GM23338 (cell line): ENCODE results near the gene CDC6. TPM values are rescaled to one million over a fixed set of nuclear protein-coding genes. Genes with fewer than 3 reads are reported as not detected.

Experiments used
- ATAC-seq: fragments of 200-7000 bp; cut with Tn5 transposase; 3 replicates; pipeline ENCODE4 v1.9.1; 2020
- DNase-seq: peaks from one replicate; pipeline ENCODE4 v3.0.0-alpha.2; 2015; ENCODE audit warnings: low spot score
- H2AFZ ChIP-seq: fragments of 200-600 bp; sonication (generic); 2 replicates; pipeline ENCODE4 v1.8.0; 2016; ENCODE audit warnings: antibody characterized with exemption, mild to moderate bottlenecking, moderate library complexity
- H3F3A ChIP-seq: fragments of 200-600 bp; sonication (generic); replicated peaks from 2 replicates; pipeline ENCODE4 v1.8.0; 2017; ENCODE audit warnings: antibody characterized with exemption, mixed run types, low read depth
- H3K27ac ChIP-seq: fragments of 200-600 bp; sonication (generic); 2 replicates; pipeline ENCODE4 v1.6.1; 2016; ENCODE audit warnings: low read depth
- H3K27me3 ChIP-seq: fragments of 200-600 bp; sonication (generic); 2 replicates; pipeline ENCODE4 v1.8.0; 2016; ENCODE audit warnings: mild to moderate bottlenecking, mixed run types, moderate library complexity; ENCODE audit not compliant: insufficient read depth
- H3K36me3 ChIP-seq: fragments of 200-600 bp; sonication (generic); 2 replicates; pipeline ENCODE4 v1.8.0; 2016; ENCODE audit warnings: mild to moderate bottlenecking; ENCODE audit not compliant: insufficient read depth
- H3K4me1 ChIP-seq: fragments of 200-600 bp; sonication (generic); 2 replicates; pipeline ENCODE4 v1.8.0; 2016; ENCODE audit warnings: mild to moderate bottlenecking, moderate library complexity; ENCODE audit not compliant: insufficient read depth
- H3K4me2 ChIP-seq: fragments of 200-600 bp; sonication (generic); 2 replicates; pipeline ENCODE4 v1.7.1; 2017; ENCODE audit warnings: mixed run types
- H3K4me3 ChIP-seq: fragments of 200-600 bp; sonication (generic); 2 replicates; pipeline ENCODE4 v1.6.1; 2016; ENCODE audit warnings: mixed run types
- H3K79me2 ChIP-seq: fragments of 200-600 bp; sonication (generic); replicated peaks from 2 replicates; pipeline ENCODE4 v1.8.0; 2017; ENCODE audit warnings: mild to moderate bottlenecking; ENCODE audit not compliant: insufficient read depth
- H3K9me2 ChIP-seq: fragments of 200-600 bp; sonication (generic); 2 replicates; pipeline ENCODE4 v1.8.0; 2017; ENCODE audit not compliant: insufficient read depth
- H4K20me1 ChIP-seq: fragments of 200-600 bp; sonication (generic); replicated peaks from 2 replicates; pipeline ENCODE4 v1.8.0; 2017; ENCODE audit warnings: mild to moderate bottlenecking; ENCODE audit not compliant: insufficient read depth
- H3K27ac Mint-ChIP-seq: 2 replicates; pipeline ENCODE4 v1.8.0; 2020; ENCODE audit warnings: inconsistent platforms, mild to moderate bottlenecking, moderate library complexity, mixed read lengths
- H3K27me3 Mint-ChIP-seq: 3 replicates; pipeline ENCODE4 v1.8.0; 2022; ENCODE audit warnings: low read depth, mild to moderate bottlenecking, moderate library complexity, mixed read lengths, inconsistent platforms; ENCODE audit not compliant: insufficient read depth, poor library complexity
- H3K36me3 Mint-ChIP-seq: 3 replicates; pipeline ENCODE4 v1.8.0; 2021; ENCODE audit warnings: low read depth, mild to moderate bottlenecking, inconsistent platforms, moderate library complexity, mixed read lengths
- H3K4me1 Mint-ChIP-seq: 3 replicates; pipeline ENCODE4 v1.8.0; 2020; ENCODE audit warnings: mild to moderate bottlenecking, inconsistent platforms, mixed read lengths
- H3K4me3 Mint-ChIP-seq: 3 replicates; pipeline ENCODE4 v1.8.0; 2021; ENCODE audit warnings: moderate library complexity, mild to moderate bottlenecking, inconsistent platforms, mixed read lengths
- H3K9me3 Mint-ChIP-seq: 3 replicates; pipeline ENCODE4 v1.8.0; 2020; ENCODE audit warnings: moderate library complexity, mild to moderate bottlenecking, inconsistent platforms, mixed read lengths
- CREB1 ChIP-seq: fragments of 250-450 bp; sonication (Bioruptor Pico); IDR thresholded peaks from 2 replicates; pipeline ENCODE4 v1.5.0; 2020; ENCODE audit warnings: low read depth, mild to moderate bottlenecking, moderate library complexity
- EZH2phosphoT487 ChIP-seq: fragments of 200-600 bp; sonication (generic); IDR thresholded peaks from one replicate; pipeline ENCODE4 v1.8.1; 2018; ENCODE audit warnings: antibody characterized with exemption; ENCODE audit not compliant: unreplicated experiment
- JUNB ChIP-seq: IDR thresholded peaks from one replicate; pipeline ENCODE4 v1.6.1; 2016; ENCODE audit warnings: antibody characterized with exemption; ENCODE audit not compliant: unreplicated experiment
- NANOG ChIP-seq: IDR thresholded peaks from 2 replicates; pipeline ENCODE4 v1.6.1; 2016; ENCODE audit warnings: antibody characterized with exemption, borderline replicate concordance
- ZNF114 ChIP-seq: fragments of 250-450 bp; sonication (Bioruptor Pico); IDR thresholded peaks from 2 replicates; pipeline ENCODE4 v1.5.0; 2020; ENCODE audit warnings: mild to moderate bottlenecking, moderate library complexity
- polyA plus RNA-seq: library from polyadenylated mRNA; unstranded; fragments of >200 nt; fragmentation: Nextera tagmentation; extraction: Ambion mirVana; gene quantifications from 2 replicates; pipeline ENCODE4 v1.2.1, GENCODE V29; 2016
- total RNA-seq: library from RNA; depleted of rRNA; stranded (reverse); fragments of >200 nt; shearing (Covaris generic); gene quantifications from 2 replicates; pipeline ENCODE4 v1.2.3, GENCODE V29; 2014
- TF ChIP-seq, protein P1 (sequence below): IDR thresholded peaks from 2 replicates; pipeline ENCODE4 v1.6.1; 2016; ENCODE audit warnings: antibody characterized with exemption
- TF ChIP-seq, protein P2 (sequence below): IDR thresholded peaks from one replicate; pipeline ENCODE4 v1.6.1; 2018; ENCODE audit warnings: antibody characterized with exemption; ENCODE audit not compliant: unreplicated experiment

The CDC6 gene
- total and polyA plus RNA-seq, 2 experiments from 2014 or later = 46.2 to 79.9 TPM

DNA sequence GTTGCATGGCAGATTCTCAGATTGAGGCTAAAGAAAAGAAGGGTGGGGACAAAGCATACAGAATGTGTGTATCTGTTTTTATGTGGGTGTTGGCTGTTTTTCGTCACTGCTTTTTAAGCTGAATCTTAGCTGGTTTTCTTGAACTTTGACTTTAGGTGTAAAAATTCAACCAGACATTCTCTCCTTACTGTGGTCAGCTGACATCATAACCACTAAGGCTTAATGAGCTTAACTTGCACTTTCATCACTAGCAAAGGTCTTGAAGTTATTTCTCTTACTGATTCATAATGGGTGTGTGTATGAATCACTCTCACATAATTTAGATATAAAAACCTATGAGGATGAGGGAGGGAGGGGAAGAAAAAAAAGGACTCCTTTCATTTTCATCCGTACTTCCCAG is 4.0 kb upstream of the CDC6 start:
- TF ChIP-seq, protein P1, sequence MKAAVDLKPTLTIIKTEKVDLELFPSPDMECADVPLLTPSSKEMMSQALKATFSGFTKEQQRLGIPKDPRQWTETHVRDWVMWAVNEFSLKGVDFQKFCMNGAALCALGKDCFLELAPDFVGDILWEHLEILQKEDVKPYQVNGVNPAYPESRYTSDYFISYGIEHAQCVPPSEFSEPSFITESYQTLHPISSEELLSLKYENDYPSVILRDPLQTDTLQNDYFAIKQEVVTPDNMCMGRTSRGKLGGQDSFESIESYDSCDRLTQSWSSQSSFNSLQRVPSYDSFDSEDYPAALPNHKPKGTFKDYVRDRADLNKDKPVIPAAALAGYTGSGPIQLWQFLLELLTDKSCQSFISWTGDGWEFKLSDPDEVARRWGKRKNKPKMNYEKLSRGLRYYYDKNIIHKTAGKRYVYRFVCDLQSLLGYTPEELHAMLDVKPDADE = no peak
- TF ChIP-seq, protein P2, sequence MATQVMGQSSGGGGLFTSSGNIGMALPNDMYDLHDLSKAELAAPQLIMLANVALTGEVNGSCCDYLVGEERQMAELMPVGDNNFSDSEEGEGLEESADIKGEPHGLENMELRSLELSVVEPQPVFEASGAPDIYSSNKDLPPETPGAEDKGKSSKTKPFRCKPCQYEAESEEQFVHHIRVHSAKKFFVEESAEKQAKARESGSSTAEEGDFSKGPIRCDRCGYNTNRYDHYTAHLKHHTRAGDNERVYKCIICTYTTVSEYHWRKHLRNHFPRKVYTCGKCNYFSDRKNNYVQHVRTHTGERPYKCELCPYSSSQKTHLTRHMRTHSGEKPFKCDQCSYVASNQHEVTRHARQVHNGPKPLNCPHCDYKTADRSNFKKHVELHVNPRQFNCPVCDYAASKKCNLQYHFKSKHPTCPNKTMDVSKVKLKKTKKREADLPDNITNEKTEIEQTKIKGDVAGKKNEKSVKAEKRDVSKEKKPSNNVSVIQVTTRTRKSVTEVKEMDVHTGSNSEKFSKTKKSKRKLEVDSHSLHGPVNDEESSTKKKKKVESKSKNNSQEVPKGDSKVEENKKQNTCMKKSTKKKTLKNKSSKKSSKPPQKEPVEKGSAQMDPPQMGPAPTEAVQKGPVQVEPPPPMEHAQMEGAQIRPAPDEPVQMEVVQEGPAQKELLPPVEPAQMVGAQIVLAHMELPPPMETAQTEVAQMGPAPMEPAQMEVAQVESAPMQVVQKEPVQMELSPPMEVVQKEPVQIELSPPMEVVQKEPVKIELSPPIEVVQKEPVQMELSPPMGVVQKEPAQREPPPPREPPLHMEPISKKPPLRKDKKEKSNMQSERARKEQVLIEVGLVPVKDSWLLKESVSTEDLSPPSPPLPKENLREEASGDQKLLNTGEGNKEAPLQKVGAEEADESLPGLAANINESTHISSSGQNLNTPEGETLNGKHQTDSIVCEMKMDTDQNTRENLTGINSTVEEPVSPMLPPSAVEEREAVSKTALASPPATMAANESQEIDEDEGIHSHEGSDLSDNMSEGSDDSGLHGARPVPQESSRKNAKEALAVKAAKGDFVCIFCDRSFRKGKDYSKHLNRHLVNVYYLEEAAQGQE = no peak
- no peak for TF ChIP-seq EZH2phosphoT487
- Mint-ChIP-seq H3K27ac (no peak overlapping the region), H3K9me3 (peaks cover 5% of the 10 kb centered on the region; the same call in 2 of the 3 replicates), H3K4me1 (peaks cover 25% of the 10 kb centered on the region), H3K27me3 (peaks cover 12% of the 10 kb centered on the region), H3K36me3 (peaks cover 25% of the 10 kb centered on the region), H3K4me3 (no peak overlapping the region)
- 0 out of 2 replicates have a peak, but pooled peaks cover 2% of the 10 kb centered on the region for H4K20me1 ChIP-seq
- no peak overlapping the region for H2AFZ ChIP-seq
- peaks cover 3% of the 10 kb centered on the region; the same call in 1 of the 2 replicates for H3F3A ChIP-seq
- H3K79me2 ChIP-seq = peaks cover 8% of the 10 kb centered on the region
- H3K9me2 ChIP-seq = no peaks in the 10 kb centered on the region
- no peak for DNase-seq
- H3K4me2 ChIP-seq = no peak overlapping the region
- no peak overlapping the region for H3K27ac ChIP-seq
- H3K36me3 ChIP-seq = peaks cover 5% of the 10 kb centered on the region
- H3K27me3 ChIP-seq = no peaks in the 10 kb centered on the region
- peaks cover 17% of the 10 kb centered on the region for H3K4me1 ChIP-seq
- no peak overlapping the region for H3K4me3 ChIP-seq
- no peak for ATAC-seq

DNA sequence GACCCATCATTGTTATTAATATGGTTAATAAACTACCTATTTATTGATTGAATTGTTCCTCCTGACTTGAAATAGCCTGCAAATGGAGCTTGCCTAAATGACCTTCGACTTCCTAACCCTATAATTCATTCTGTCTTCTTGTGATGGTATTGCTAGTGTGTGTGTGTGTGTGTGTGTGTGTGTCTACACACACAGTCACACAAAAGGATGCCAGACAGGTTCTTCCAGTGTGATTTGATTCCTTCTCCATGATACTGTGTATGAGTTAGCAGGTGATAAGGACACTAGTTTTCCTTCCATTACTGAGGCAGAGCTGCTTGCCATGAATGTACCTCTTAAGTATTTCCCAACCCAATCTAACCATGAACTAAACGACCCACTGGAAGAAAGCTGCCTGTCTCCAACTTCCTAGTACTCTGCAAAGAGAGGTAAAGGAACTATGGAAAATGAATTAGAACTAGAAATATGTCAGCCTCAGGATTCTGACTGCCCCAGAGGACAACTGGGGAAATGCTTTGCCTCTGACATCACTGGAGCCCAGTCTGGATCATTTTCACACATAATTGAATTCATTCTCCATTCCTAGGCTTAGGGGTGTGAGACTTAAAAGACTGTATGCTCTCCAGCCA is 3.5 kb upstream of the CDC6 start:
- no peaks in the 10 kb centered on the region for H3K9me2 ChIP-seq
- H4K20me1 ChIP-seq = peaks cover 7% of the 10 kb centered on the region
- H3K4me2 ChIP-seq = no peak overlapping the region
- peaks cover 12% of the 10 kb centered on the region for H3K27me3 Mint-ChIP-seq
- no peak for ATAC-seq
- peaks cover 28% of the 10 kb centered on the region for H3K4me1 Mint-ChIP-seq
- peak overlapping the region; percentile 57 for H3K27ac ChIP-seq
- H3K4me3 ChIP-seq = no peak overlapping the region
- no peak overlapping the region for H3K4me3 Mint-ChIP-seq
- DNase-seq = no peak
- H3K9me3 Mint-ChIP-seq = peaks cover 5% of the 10 kb centered on the region; the same call in 2 of the 3 replicates
- H3K27me3 ChIP-seq = no peaks in the 10 kb centered on the region
- H3K79me2 ChIP-seq = peaks cover 14% of the 10 kb centered on the region
- peaks cover 5% of the 10 kb centered on the region for H3K36me3 ChIP-seq
- H3F3A ChIP-seq = peaks cover 3% of the 10 kb centered on the region; the same call in 1 of the 2 replicates
- TF ChIP-seq ZNF114 (CRISPR knock-in tag) (no peak), CREB1 (CRISPR knock-in tag) (no peak), NANOG (no peak), EZH2phosphoT487 (no peak), JUNB (no peak)
- TF ChIP-seq, protein P1 = no peak
- peaks cover 22% of the 10 kb centered on the region for H3K4me1 ChIP-seq
- H3K36me3 Mint-ChIP-seq = peaks cover 24% of the 10 kb centered on the region
- no peak overlapping the region for H3K27ac Mint-ChIP-seq
- no peak overlapping the region for H2AFZ ChIP-seq
